K562 (cell line): ENCODE results near the gene ZNF24. TPM values are rescaled to one million over a fixed set of nuclear protein-coding genes. Genes with fewer than 3 reads are reported as not detected.

Experiments
- ATAC-seq: fragments of 200-7000 bp; cut with Tn5 transposase; 3 replicates; pipeline ENCODE4 v1.9.1; 2020; ENCODE audit warnings: moderate library complexity
- BruUV-seq: library from RNA; stranded (reverse); fragments of 400-500 nt; replicated peaks from 2 replicates; lab custom pipeline; 2021; lab: Mats Ljungman, UMichigan
- CTCF ChIA-PET: fragments of 300-600 bp; formaldehyde crosslinking; extraction: SDS; loops from one replicate; lab custom pipeline; 2021; ENCODE audit warnings: low intra/inter-chr PET ratio; lab: Yijun Ruan, JAX
- POLR2A ChIA-PET: fragments of 300-600, 350-650 bp; sonication (Branson Sonifier 250); formaldehyde crosslinking; extraction: SDS; loops from one replicate; lab custom pipeline; 2021; ENCODE audit warnings: antibody characterized with exemption, inconsistent platforms; lab: Yijun Ruan, JAX
- DNase-seq, 4 experiments: peaks; one replicate each; pipeline versions ENCODE4 v3.0.0 to v3.0.0-alpha.2; 2011 to 2018; ENCODE audit warnings: low spot score in 3 of 4, mixed read lengths in 3 of 4; ENCODE audit errors: extremely low read depth in 1 of 4
- FAIRE-seq: peaks from 2 replicates; lab custom pipeline; 2011; peaks lifted over from hg19 to GRCh38; lab: Jason Lieb, UNC
- H2AFZ ChIP-seq: 2 replicates; pipeline ENCODE4 v1.6.0; 2011; ENCODE audit warnings: low read depth, low read length, control low read depth, inconsistent platforms
- H3K27ac ChIP-seq: fragments of 200-600 bp; 3 replicates; pipeline ENCODE4 v1.8.0; 2011; ENCODE audit warnings: low read depth, mild to moderate bottlenecking, control low read depth, inconsistent platforms, low read length, moderate library complexity, mixed read lengths; ENCODE audit errors: extremely low read depth
- H3K27me3 ChIP-seq, 2 experiments: fragments of 300-600 bp in 1 of 2; 2 replicates in 1 of 2; 3 replicates in 1 of 2; pipeline versions ENCODE4 v1.6.0 to v1.8.0; 2011; ENCODE audit warnings: inconsistent platforms in 2 of 2, low read length in 2 of 2, mild to moderate bottlenecking in 1 of 2, mixed read lengths in 1 of 2, moderate library complexity in 1 of 2; ENCODE audit not compliant: control insufficient read depth in 2 of 2, insufficient read depth in 2 of 2
- H3K36me3 ChIP-seq: fragments of 300-600 bp; 3 replicates; pipeline ENCODE4 v1.8.0; 2011; ENCODE audit warnings: mild to moderate bottlenecking, low read length, inconsistent platforms; ENCODE audit not compliant: control insufficient read depth, insufficient read depth
- H3K4me1 ChIP-seq, 2 experiments: fragments of 200-600 bp in 1 of 2; replicated peaks in 1 of 2; 2 replicates in 1 of 2; 3 replicates in 1 of 2; pipeline versions ENCODE4 v1.5.1 to v1.8.0; 2011; ENCODE audit warnings: inconsistent platforms in 2 of 2, low read length in 2 of 2, mild to moderate bottlenecking in 1 of 2, mixed read lengths in 1 of 2, moderate library complexity in 1 of 2; ENCODE audit not compliant: control insufficient read depth in 2 of 2, insufficient read depth in 2 of 2
- H3K4me2 ChIP-seq: 2 replicates; pipeline ENCODE4 v1.6.1; 2011; ENCODE audit warnings: low read length, control low read depth, inconsistent platforms, mixed read lengths; ENCODE audit not compliant: insufficient read depth
- H3K4me3 ChIP-seq: fragments of 200-600 bp; sonication (generic), shearing (Covaris generic); 2 replicates; pipeline ENCODE4 v1.5.1; 2016; ENCODE audit warnings: control low read depth, inconsistent platforms
- H3K79me2 ChIP-seq: fragments of 200-600 bp; 3 replicates; pipeline ENCODE4 v1.8.0; 2011; ENCODE audit warnings: low read length, inconsistent platforms; ENCODE audit not compliant: control insufficient read depth, insufficient read depth
- H3K9ac ChIP-seq, 2 experiments: 2 replicates each; pipeline versions ENCODE4 v1.6.0 to v1.6.1; 2011; ENCODE audit warnings: low read depth in 2 of 2, low read length in 2 of 2, control low read depth in 1 of 2, inconsistent platforms in 1 of 2, mild to moderate bottlenecking in 1 of 2, mixed read lengths in 1 of 2; ENCODE audit not compliant: insufficient read depth in 1 of 2
- H3K9me1 ChIP-seq: one replicate; pipeline ENCODE4 v1.6.0; 2011; ENCODE audit warnings: inconsistent platforms, mild to moderate bottlenecking, low read length, moderate library complexity; ENCODE audit not compliant: control insufficient read depth, insufficient read depth
- H3K9me3 ChIP-seq: replicated peaks from 2 replicates; pipeline ENCODE4 v1.5.1; 2011; ENCODE audit warnings: low read depth, low read length, inconsistent platforms; ENCODE audit not compliant: control insufficient read depth, insufficient read depth
- H4K20me1 ChIP-seq: replicated peaks from 2 replicates; pipeline ENCODE4 v1.6.1; 2011; ENCODE audit warnings: low read length, inconsistent platforms, mixed read lengths; ENCODE audit not compliant: control insufficient read depth, insufficient read depth
- MEF2A ChIP-seq: IDR thresholded peaks from 2 replicates; pipeline ENCODE4 v1.6.1; 2011; ENCODE audit warnings: low read depth, mild to moderate bottlenecking, low read length, moderate library complexity; ENCODE audit not compliant: control insufficient read depth
- REST ChIP-seq, 2 experiments: fragments of 450-650 bp; formaldehyde crosslinking in 1 of 2; IDR thresholded peaks; 2 replicates each; pipeline versions ENCODE4 v1.4.0 to v1.6.1; 2014 to 2020; ENCODE audit warnings: mild to moderate bottlenecking in 2 of 2, borderline replicate concordance in 1 of 2, low read depth in 1 of 2
- SUPT5H ChIP-seq: fragments of 450-650 bp; IDR thresholded peaks from 2 replicates; pipeline ENCODE4 v1.6.1; 2016
- WGBS: fragments of 100-300 bp; shearing (Covaris generic); methylation state at CpG from one replicate; pipeline ENCODE4 v1.1.6; 2016; ENCODE audit warnings: low coverage, mixed read lengths; ENCODE audit not compliant: insufficient coverage; ENCODE audit errors: missing lambda C conversion rate; 5-methylcytosine and 5-hydroxymethylcytosine counted together
- in situ Hi-C: fragments of 300-500 bp; cut with MboI; formaldehyde crosslinking; loops from 4 replicates; pipeline ENCODE4 v1.15.0; 2018; ENCODE audit warnings: inconsistent platforms, mixed read lengths
- intact Hi-C: fragments of 100-400 bp; cut with micrococcal nuclease; formaldehyde crosslinking; loops from 2 replicates; pipeline ENCODE4 v1.14.2; 2022
- polyA plus RNA-seq, 8 experiments: library from polyadenylated mRNA; depleted of rRNA in 4 of 8; stranded (reverse) in 5 of 8; unstranded in 3 of 8; fragments of >200 nt; fragmentation: Nextera tagmentation in 2 of 8; fragmentation: Illumina TruSeq in 1 of 8; extraction: Ambion mirVana in 2 of 8; extraction: Trizol in 1 of 8; gene quantifications; 2 replicates each; pipeline versions ENCODE4 v1.2.1 to v1.2.3, GENCODE V29; 2011 to 2014; ENCODE audit warnings: inconsistent platforms in 1 of 8, missing spikeins in 1 of 8
- total RNA-seq, 7 experiments: library from RNA; depleted of rRNA in 6 of 7; stranded (reverse); fragments of >200 nt in 6 of 7; fragmentation: Illumina TruSeq in 2 of 7; extraction: Trizol in 2 of 7; gene quantifications; 2 replicates each; pipeline versions ENCODE4 v1.2.1 to v1.2.3, GENCODE V29; 2011 to 2021; ENCODE audit warnings: low replicate concordance in 1 of 7
- TF ChIP-seq, protein P1 (sequence below): sonication (generic); formaldehyde crosslinking; IDR thresholded peaks from 2 replicates; pipeline ENCODE4 v1.8.0; 2023; ENCODE audit warnings: missing genetic modification reagents, mild to moderate bottlenecking, borderline replicate concordance
- TF ChIP-seq, protein P2 (sequence below): sonication (generic); formaldehyde crosslinking; IDR thresholded peaks from 2 replicates; pipeline ENCODE4 v1.5.0; 2020; ENCODE audit warnings: missing genetic modification reagents

Gene ZNF24
- total and polyA plus RNA-seq, 9 of the 15 experiments (the other 6 are each of a cell fraction or from before 2014, with no cell fraction given) = 35.7 to 72.8 (median 54.1) TPM

DNA sequence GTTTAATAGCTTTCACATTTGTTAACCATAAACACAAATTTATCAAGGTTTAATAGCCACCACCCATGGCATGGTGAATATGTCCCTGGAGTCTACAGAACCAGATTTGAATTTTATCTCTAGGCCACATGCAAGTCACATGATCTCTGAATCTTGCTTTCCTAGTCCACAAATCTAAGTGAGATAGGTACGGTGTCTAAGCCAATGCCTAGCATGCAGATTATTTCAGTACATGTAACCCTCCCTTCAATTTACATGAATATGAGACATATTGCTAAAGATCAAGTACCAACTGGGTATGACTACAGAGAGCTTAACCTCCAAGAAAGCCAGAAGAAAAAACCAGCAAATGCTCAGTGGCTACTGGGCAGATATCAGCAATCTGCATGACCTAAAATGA is 10.0 kb downstream of the ZNF24 start:
- no peak overlapping the region for H3K9ac ChIP-seq
- POLR2A ChIA-PET = interaction anchor here (0.7 to 1.2 kb wide), 4 partner anchors 12 to 655 kb away, joined by 3 to 5 read pairs (median 4); no protein-coding TSS in a partner anchor
- H3K4me1 ChIP-seq = no peaks in the 10 kb centered on the region
- H3K79me2 ChIP-seq = peaks cover 30% of the 10 kb centered on the region; the same call in 2 of the 3 replicates
- no peak overlapping the region for H3K27ac ChIP-seq
- no peak overlapping the region for H3K4me3 ChIP-seq
- in situ Hi-C loops (no loop called here), intact Hi-C loops (no loop called here)
- no peaks in the 10 kb centered on the region for H3K9me1 ChIP-seq
- H4K20me1 ChIP-seq = no peaks in the 10 kb centered on the region
- H2AFZ ChIP-seq = no peak overlapping the region
- no peak for FAIRE-seq
- ATAC-seq = peak; percentile 5; the same call in 1 of the 3 replicates
- peaks cover 72% of the 10 kb centered on the region for H3K36me3 ChIP-seq
- CTCF ChIA-PET = no interaction called here
- 79% methylated on average over 1 of the region's 1 CpG for WGBS
- no peaks in the 10 kb centered on the region for H3K27me3 ChIP-seq
- DNase-seq = no peak
- no peaks in the 10 kb centered on the region for H3K9me3 ChIP-seq
- BruUV-seq = no TSS peak
- no peak overlapping the region for H3K4me2 ChIP-seq
- TF ChIP-seq SUPT5H = no peak; the same call in 1 of the 2 replicates
- TF ChIP-seq, protein P1, sequence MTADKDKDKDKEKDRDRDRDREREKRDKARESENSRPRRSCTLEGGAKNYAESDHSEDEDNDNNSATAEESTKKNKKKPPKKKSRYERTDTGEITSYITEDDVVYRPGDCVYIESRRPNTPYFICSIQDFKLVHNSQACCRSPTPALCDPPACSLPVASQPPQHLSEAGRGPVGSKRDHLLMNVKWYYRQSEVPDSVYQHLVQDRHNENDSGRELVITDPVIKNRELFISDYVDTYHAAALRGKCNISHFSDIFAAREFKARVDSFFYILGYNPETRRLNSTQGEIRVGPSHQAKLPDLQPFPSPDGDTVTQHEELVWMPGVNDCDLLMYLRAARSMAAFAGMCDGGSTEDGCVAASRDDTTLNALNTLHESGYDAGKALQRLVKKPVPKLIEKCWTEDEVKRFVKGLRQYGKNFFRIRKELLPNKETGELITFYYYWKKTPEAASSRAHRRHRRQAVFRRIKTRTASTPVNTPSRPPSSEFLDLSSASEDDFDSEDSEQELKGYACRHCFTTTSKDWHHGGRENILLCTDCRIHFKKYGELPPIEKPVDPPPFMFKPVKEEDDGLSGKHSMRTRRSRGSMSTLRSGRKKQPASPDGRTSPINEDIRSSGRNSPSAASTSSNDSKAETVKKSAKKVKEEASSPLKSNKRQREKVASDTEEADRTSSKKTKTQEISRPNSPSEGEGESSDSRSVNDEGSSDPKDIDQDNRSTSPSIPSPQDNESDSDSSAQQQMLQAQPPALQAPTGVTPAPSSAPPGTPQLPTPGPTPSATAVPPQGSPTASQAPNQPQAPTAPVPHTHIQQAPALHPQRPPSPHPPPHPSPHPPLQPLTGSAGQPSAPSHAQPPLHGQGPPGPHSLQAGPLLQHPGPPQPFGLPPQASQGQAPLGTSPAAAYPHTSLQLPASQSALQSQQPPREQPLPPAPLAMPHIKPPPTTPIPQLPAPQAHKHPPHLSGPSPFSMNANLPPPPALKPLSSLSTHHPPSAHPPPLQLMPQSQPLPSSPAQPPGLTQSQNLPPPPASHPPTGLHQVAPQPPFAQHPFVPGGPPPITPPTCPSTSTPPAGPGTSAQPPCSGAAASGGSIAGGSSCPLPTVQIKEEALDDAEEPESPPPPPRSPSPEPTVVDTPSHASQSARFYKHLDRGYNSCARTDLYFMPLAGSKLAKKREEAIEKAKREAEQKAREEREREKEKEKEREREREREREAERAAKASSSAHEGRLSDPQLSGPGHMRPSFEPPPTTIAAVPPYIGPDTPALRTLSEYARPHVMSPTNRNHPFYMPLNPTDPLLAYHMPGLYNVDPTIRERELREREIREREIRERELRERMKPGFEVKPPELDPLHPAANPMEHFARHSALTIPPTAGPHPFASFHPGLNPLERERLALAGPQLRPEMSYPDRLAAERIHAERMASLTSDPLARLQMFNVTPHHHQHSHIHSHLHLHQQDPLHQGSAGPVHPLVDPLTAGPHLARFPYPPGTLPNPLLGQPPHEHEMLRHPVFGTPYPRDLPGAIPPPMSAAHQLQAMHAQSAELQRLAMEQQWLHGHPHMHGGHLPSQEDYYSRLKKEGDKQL (CRISPR knock-in tag) = no peak
- TF ChIP-seq MEF2A = no peak
- TF ChIP-seq, protein P2, sequence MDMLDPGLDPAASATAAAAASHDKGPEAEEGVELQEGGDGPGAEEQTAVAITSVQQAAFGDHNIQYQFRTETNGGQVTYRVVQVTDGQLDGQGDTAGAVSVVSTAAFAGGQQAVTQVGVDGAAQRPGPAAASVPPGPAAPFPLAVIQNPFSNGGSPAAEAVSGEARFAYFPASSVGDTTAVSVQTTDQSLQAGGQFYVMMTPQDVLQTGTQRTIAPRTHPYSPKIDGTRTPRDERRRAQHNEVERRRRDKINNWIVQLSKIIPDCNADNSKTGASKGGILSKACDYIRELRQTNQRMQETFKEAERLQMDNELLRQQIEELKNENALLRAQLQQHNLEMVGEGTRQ = 0 out of 2 replicates have a peak, but pooled peaks have one; percentile 37
- TF ChIP-seq REST (IDR thresholded peaks at IDR 0.05; ENCODE audit: borderline replicate concordance) = peak; percentile 4; the same call in 1 of the 2 replicates
- TF ChIP-seq REST (CRISPR knock-in tag; IDR thresholded peaks at IDR 0.05; ENCODE audit: low read depth) = no peak
